ENCODE results near the gene PACS2. TPM values are rescaled to one million over a fixed set of nuclear protein-coding genes. Genes with fewer than 3 reads are reported as not detected.

The PACS2 gene
- total and polyA plus RNA-seq, 2 of the 8 experiments (the other 6 are each of a cell fraction or from before 2014, with no cell fraction given): 38.0 to 62.8 TPM

GRCh38 chr14:105368910-105369652, 54.5 kb downstream of the PACS2 start:
- no peak overlapping the region for H3K23ac ChIP-seq (ENCODE audit: insufficient read length)
- FAIRE-seq: no peak
- no peaks in the 10 kb centered on the region for H3K23me2 ChIP-seq (ENCODE audit: low read depth, low read length)
- DNase-seq (ENCODE audit: low read depth in 1 of 2, low spot score in 2 of 2): no peak
- H3K56ac ChIP-seq (replicated peaks; ENCODE audit: insufficient read length, low read depth, low read length): no peak overlapping the region
- no peak overlapping the region for H3K27ac ChIP-seq (ENCODE audit: low read depth, low read length)
- H3K9me3 ChIP-seq (ENCODE audit: insufficient read depth in 2 of 2, low read depth in 1 of 2, low read length in 1 of 2): 0 out of 4 replicates have a peak, but pooled peaks cover 0 to 4% of the 10 kb centered on the region in 2 experiments
- H4K5ac ChIP-seq (ENCODE audit: insufficient read length, low read depth, low read length): no peak overlapping the region
- peaks cover 2 to 3% of the 10 kb centered on the region in 2 experiments for H4K20me1 ChIP-seq (replicated peaks in 1 of 2; ENCODE audit: control insufficient read depth in 1 of 2, insufficient read depth in 2 of 2, low read length in 2 of 2)
- H3K4ac ChIP-seq (replicated peaks; ENCODE audit: insufficient read length, low read depth, low read length): no peak overlapping the region
- H3K18ac ChIP-seq (ENCODE audit: extremely low read depth, low read length): no peak overlapping the region
- H3K4me2 ChIP-seq (ENCODE audit: insufficient read depth in 1 of 2, low read depth in 2 of 2, low read length in 2 of 2): no peak overlapping the region
- H3K36me3 ChIP-seq (ENCODE audit: control insufficient read depth in 2 of 4, insufficient read depth in 4 of 4, low read length in 3 of 4): peaks cover 0 to 4% (median 0%) of the 10 kb centered on the region in 4 experiments; a peak in 1 of 8 replicates
- H2BK120ac ChIP-seq (replicated peaks; ENCODE audit: low read depth, low read length): no peak overlapping the region
- H3K4me3 ChIP-seq (ENCODE audit: extremely low read depth in 1 of 4, insufficient read depth in 2 of 4, low read depth in 3 of 4, low read length in 4 of 4): no peak overlapping the region
- ChIA-PET CTCF (ENCODE audit: partially characterized antibody) (interaction anchor here (0.9 to 4.7 kb wide), 6 partner anchors 17 to 277 kb away, joined by 3 to 24 read pairs (median 4); no protein-coding TSS in a partner anchor), POLR2A (ENCODE audit: partially characterized antibody) (no interaction called here)
- H2BK15ac ChIP-seq (ENCODE audit: low read length): no peak overlapping the region
- no peaks in the 10 kb centered on the region for H3K79me1 ChIP-seq (ENCODE audit: low read depth, low read length)
- H2AFZ ChIP-seq (ENCODE audit: low read length): no peak overlapping the region
- no peak overlapping the region for H2AK5ac ChIP-seq (ENCODE audit: low read depth, low read length)
- 92% methylated on average over 22 of the region's 29 CpGs; no CpG with 5 or more reads in 1 of the 2 experiments for WGBS, 2 experiments (ENCODE audit: extremely low coverage in 1 of 2, insufficient coverage in 1 of 2, insufficient read length in 1 of 2, insufficient replicate concordance in 2 of 2, low coverage in 1 of 2, low lambda C conversion rate in 2 of 2, missing lambda C conversion rate in 1 of 2)
- H3K9ac ChIP-seq (replicated peaks in 1 of 4; ENCODE audit: extremely low read depth in 1 of 4, low read depth in 3 of 4, low read length in 3 of 4): no peak overlapping the region
- no peaks in the 10 kb centered on the region for H3K4me1 ChIP-seq (replicated peaks in 1 of 4; ENCODE audit: control insufficient read depth in 3 of 4, insufficient read depth in 4 of 4, low read length in 3 of 4)
- H2BK20ac ChIP-seq (ENCODE audit: low read length): no peak overlapping the region
- H3K14ac ChIP-seq (ENCODE audit: insufficient read length): no peak overlapping the region
- no peaks in the 10 kb centered on the region for H3K79me2 ChIP-seq (ENCODE audit: control insufficient read depth in 1 of 2, insufficient read depth in 2 of 2, low read length in 2 of 2)
- H2BK5ac ChIP-seq (ENCODE audit: low read depth, low read length): no peak overlapping the region
- H2BK12ac ChIP-seq (ENCODE audit: low read depth, low read length): no peak overlapping the region
- no peaks in the 10 kb centered on the region; a peak in 1 of 7 replicates for H3K27me3 ChIP-seq (replicated peaks in 1 of 4; ENCODE audit: control insufficient read depth in 3 of 4, extremely low read depth in 1 of 4, insufficient read depth in 3 of 4, low read length in 3 of 4)
- no peak overlapping the region for H4K8ac ChIP-seq (ENCODE audit: extremely low read depth, insufficient read depth, low read length)
- no peak overlapping the region for H4K91ac ChIP-seq (replicated peaks; ENCODE audit: insufficient read length, low read length)
- no peak for TF ChIP-seq USF2 (IDR thresholded peaks at IDR 0.05; ENCODE audit: low read length)
- no peak for TF ChIP-seq KDM4A (IDR thresholded peaks at IDR 0.05; ENCODE audit: low read depth, low read length, severe bottlenecking)
- no peak for TF ChIP-seq SP2 (IDR thresholded peaks at IDR 0.05; ENCODE audit: low read length)
- TF ChIP-seq EGR1 (IDR thresholded peaks at IDR 0.05; ENCODE audit: borderline replicate concordance, low read depth, low read length): no peak
- TF ChIP-seq BRCA1 (IDR thresholded peaks at IDR 0.05; ENCODE audit: low read depth, low read length): no peak
- no peak for TF ChIP-seq CEBPB (IDR thresholded peaks at IDR 0.05; ENCODE audit: low read depth, low read length)
- no peak for TF ChIP-seq CBX5 (IDR thresholded peaks at IDR 0.05; ENCODE audit: low read depth, low read length)
- TF ChIP-seq RNF2 (IDR thresholded peaks at IDR 0.05; ENCODE audit: borderline replicate concordance, low read depth, low read length, missing control alignments, poor library complexity, severe bottlenecking): no peak

Measured in H1 (cell line).